IPS-18a (cell line): Measurements from ENCODE around the gene SUFU.
"Not testable (repeated sequence)": the region's sequence is repeated elsewhere in the genome, so short reads cannot be mapped to it uniquely, and the experiment has no call there.

ENCODE experiments used
- H3K27ac ChIP-seq: one replicate; pipeline ENCODE4 v1.5.1; 2013; ENCODE audit warnings: low read length
- H3K27me3 ChIP-seq: one replicate; pipeline ENCODE4 v1.6.1; 2013; ENCODE audit warnings: mild to moderate bottlenecking, low read length; ENCODE audit not compliant: control insufficient read depth, insufficient read depth
- H3K36me3 ChIP-seq: one replicate; pipeline ENCODE4 v1.6.1; 2013; ENCODE audit warnings: low read depth, low read length; ENCODE audit not compliant: control insufficient read depth
- H3K4me1 ChIP-seq: one replicate; pipeline ENCODE4 v1.6.1; 2013; ENCODE audit warnings: low read depth, low read length; ENCODE audit not compliant: control insufficient read depth
- H3K4me3 ChIP-seq: one replicate; pipeline ENCODE4 v1.5.1; 2013; ENCODE audit warnings: low read length
- H3K9ac ChIP-seq: one replicate; pipeline ENCODE4 v1.6.1; 2013; ENCODE audit warnings: mild to moderate bottlenecking, low read length, moderate library complexity
- H3K9me3 ChIP-seq: one replicate; pipeline ENCODE4 v1.6.1; 2013; ENCODE audit warnings: low read depth, low read length; ENCODE audit not compliant: control insufficient read depth

SUFU gene

DNA sequence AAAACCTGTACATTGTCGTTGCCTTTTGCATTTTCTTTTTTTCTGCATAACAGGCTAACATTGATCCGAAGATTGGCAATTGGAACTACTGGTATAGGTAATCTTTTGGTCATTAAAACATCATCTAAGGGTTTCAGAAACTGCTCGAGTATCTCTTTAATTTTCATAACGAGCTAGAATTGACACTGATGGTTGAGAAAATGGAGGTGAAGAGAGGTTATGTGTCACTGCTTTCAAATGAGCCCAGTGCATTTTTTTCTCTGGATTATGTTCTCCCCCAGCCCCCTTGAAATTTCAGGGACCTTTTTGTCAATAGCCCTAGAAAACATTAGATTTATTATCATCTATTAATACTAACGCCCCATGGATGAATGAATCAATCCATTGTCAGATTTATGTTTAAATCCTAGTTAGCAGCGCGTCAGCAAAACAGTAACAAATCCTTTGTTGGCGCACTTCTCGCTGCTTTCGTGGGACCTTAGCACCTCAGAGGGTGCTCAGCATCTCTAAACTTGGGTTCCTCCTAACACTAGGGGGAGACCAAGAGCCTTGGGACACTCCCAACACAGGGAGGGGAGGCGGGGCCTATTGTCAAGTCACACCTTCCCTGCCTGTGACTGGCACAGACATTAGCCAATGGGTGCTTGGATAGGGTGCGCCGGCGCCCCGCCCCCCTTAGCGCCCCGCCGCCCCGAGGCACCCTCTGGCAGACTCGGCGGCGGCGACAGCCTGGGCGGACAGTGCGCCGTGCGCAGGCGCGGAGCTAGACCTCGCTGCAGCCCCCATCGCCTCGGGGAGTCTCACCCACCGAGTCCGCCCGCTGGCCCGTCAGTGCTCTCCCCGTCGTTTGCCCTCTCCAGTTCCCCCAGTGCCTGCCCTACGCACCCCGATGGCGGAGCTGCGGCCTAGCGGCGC, at the start of gene SUFU:
TSS of gene SUFU (plus strand) at position 709 of the 915 bp plus-strand sequence. CDS start at position 890, 181 bp downstream.
- Histone ChIP-seq H3K4me1 (peaks cover 6% of the 10 kb centered on the region), H3K9ac (peak within 1 kb of the TSS; percentile 51), H3K27me3 (peaks cover 11% of the 10 kb centered on the region), H3K4me3 (peak within 1 kb of the TSS; percentile 89), H3K9me3 (no peaks in the 10 kb centered on the region), H3K36me3 (no peaks in the 10 kb centered on the region), H3K27ac (no peak within 1 kb of the TSS)

DNA sequence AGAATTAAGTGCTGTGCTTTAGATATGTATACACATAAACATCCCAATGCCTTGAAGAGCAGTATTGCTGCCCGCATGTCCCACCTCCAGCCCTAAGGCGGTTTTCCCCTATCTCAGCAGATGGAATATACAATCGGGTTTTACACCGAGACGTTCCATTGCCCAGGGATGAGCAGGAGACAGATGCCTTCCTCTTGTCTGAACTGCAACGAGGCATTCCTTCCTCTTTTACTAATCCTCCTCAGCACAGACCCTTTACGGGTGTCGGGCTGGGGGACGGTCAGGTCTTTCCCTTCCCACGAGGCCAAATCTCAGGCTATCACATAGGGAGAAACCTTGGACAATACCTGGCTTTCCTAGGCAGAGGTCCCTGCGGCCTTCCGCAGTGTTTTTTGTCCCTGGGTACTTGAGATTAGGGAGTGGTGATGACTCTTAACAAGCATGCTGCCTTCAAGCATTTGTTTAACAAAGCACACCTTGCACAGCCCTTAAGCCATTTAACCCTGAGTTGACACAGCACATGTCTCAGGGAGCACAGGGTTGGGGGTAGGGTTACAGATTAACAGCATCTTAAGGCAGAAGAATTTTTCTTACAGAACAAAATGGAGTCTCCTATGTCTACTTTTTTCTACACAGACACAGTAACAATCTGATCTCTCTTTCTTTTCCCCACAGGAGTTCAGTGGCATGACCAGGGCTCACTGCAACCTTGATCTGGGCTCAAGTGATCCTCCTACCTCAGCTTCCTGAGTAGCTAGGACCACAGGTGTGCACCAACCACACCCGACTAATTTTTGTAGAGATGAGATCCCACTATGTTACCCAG, 48.9 kb upstream of the SUFU start:
- H3K4me1 ChIP-seq, result peaks cover 25% of the 10 kb centered on the region
- not testable (repeated sequence) for H3K9ac ChIP-seq, H3K27me3 ChIP-seq, H3K27ac ChIP-seq, H3K4me3 ChIP-seq, H3K36me3 ChIP-seq, H3K9me3 ChIP-seq

DNA sequence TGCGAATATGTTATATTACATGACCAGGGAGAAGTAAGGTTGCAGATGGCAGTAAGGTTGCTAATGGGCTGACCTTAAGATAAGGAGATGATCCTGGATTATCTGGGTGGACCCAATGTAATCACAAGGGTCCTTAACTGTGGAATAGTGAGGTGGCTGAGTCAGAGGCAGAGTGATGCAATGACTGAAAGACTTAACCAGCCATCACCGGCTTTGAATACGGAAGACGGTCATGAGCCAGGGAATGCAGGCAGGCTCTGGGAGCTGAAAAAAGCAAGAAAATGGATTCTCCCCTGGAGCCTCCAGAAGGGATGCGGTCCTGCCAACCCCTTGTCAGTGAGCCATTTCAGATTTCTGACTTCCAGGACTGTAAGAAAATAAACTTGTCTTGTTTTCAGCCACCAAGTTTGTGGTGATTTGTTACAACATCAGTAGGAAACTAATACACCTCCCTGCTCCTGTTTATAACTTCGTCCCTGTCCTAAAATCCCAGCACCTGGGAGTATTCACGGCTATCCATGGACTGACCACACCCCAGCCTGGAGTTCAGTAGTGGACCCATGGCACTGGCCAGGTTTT, 47.8 kb upstream of the SUFU start:
- H3K9ac ChIP-seq, result no peak overlapping the region
- H3K9me3 ChIP-seq, result no peaks in the 10 kb centered on the region
- H3K27me3 ChIP-seq, result no peaks in the 10 kb centered on the region
- H3K4me3 ChIP-seq, result no peak overlapping the region
- peaks cover 4% of the 10 kb centered on the region for H3K36me3 ChIP-seq
- peak overlapping the region; percentile 26 for H3K27ac ChIP-seq
- H3K4me1 ChIP-seq, result peaks cover 29% of the 10 kb centered on the region

- no peak overlapping the region for H3K9ac ChIP-seq
- H3K36me3 ChIP-seq, result peaks cover 2% of the 10 kb centered on the region
- no peak overlapping the region for H3K4me3 ChIP-seq
- H3K4me1 ChIP-seq, result peaks cover 42% of the 10 kb centered on the region
- no peak overlapping the region for H3K27ac ChIP-seq
- H3K27me3 ChIP-seq, result peaks cover 8% of the 10 kb centered on the region
- H3K9me3 ChIP-seq, result no peaks in the 10 kb centered on the region
These were observed 46.1 kb upstream of the SUFU start for GRCh38 chr10:102457591-102458150.

DNA sequence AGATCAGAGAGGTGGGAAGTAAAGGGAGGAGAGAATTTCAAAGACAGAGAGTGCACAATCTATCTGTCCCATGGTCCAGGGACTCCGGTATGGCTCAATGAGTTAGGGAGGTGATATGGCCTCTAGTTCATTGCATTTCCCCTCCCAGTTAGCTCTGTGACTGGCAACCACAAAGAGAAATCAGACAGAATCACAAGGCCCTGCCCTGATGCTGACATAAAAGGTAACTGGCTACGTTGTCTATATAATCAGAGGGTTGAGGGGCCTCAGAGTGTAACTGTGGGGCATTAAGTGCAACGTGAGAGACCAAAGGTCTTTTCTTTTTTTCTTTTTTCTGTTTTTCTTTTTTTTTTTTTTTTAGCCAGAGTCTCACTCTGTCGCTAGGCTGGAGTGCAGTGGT, 45.1 kb upstream of the SUFU start:
- Histone ChIP-seq H3K36me3 (no peaks in the 10 kb centered on the region), H3K27me3 (peaks cover 17% of the 10 kb centered on the region), H3K9ac (no peak overlapping the region), H3K4me1 (peaks cover 46% of the 10 kb centered on the region), H3K9me3 (no peaks in the 10 kb centered on the region), H3K4me3 (no peak overlapping the region), H3K27ac (no peak overlapping the region)

- H3K9ac ChIP-seq, result peak overlapping the region; percentile 64
- H3K36me3 ChIP-seq, result no peaks in the 10 kb centered on the region
- H3K4me3 ChIP-seq, result peak overlapping the region; percentile 84
- H3K27me3 ChIP-seq, result peaks cover 18% of the 10 kb centered on the region
- H3K9me3 ChIP-seq, result no peaks in the 10 kb centered on the region
- H3K27ac ChIP-seq, result peak overlapping the region; percentile 88
- peaks cover 30% of the 10 kb centered on the region for H3K4me1 ChIP-seq
These were observed 43.0 kb upstream of the SUFU start for GRCh38 chr10:102460836-102461186.

GRCh38 chr10:102461187-102462054, 42.4 kb upstream of the SUFU start:
- H3K9ac ChIP-seq, result peak overlapping the region; percentile 64
- H3K4me3 ChIP-seq, result peak overlapping the region; percentile 84
- no peaks in the 10 kb centered on the region for H3K9me3 ChIP-seq
- no peaks in the 10 kb centered on the region for H3K36me3 ChIP-seq
- H3K27me3 ChIP-seq, result peaks cover 18% of the 10 kb centered on the region
- H3K27ac ChIP-seq, result peak overlapping the region; percentile 88
- H3K4me1 ChIP-seq, result peaks cover 26% of the 10 kb centered on the region

GRCh38 chr10:102462512-102463054, 41.2 kb upstream of the SUFU start:
- H3K4me1 ChIP-seq, result peaks cover 26% of the 10 kb centered on the region
- H3K36me3 ChIP-seq, result no peaks in the 10 kb centered on the region
- H3K9me3 ChIP-seq, result no peaks in the 10 kb centered on the region
- no peak overlapping the region for H3K9ac ChIP-seq
- no peak overlapping the region for H3K27ac ChIP-seq
- H3K27me3 ChIP-seq, result peaks cover 18% of the 10 kb centered on the region
- H3K4me3 ChIP-seq, result peak overlapping the region; percentile 84

DNA sequence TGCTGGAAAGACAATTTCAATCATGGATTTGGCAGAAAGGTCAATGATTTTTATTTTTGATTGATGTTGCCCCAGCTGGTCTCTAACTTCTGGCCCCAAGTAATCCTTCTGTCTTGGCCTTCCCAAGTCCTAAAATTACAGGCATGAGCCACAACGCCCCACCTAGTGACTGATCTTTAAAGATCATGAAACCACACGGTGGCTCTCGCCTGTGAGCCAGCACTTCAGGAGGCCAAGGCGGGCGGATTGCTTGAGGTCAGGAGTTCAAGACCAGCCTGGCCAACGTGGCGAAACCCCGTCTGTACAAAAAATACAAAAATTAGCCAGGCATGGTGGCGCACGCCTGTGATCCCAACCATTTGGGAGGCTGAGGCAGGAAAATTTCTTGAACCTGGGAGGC, 39.8 kb upstream of the SUFU start:
- H3K4me3 ChIP-seq, result no peak overlapping the region
- no peaks in the 10 kb centered on the region for H3K9me3 ChIP-seq
- H3K27ac ChIP-seq, result no peak overlapping the region
- H3K36me3 ChIP-seq, result no peaks in the 10 kb centered on the region
- H3K9ac ChIP-seq, result no peak overlapping the region
- H3K4me1 ChIP-seq, result peaks cover 26% of the 10 kb centered on the region
- peaks cover 18% of the 10 kb centered on the region for H3K27me3 ChIP-seq

- no peak overlapping the region for H3K27ac ChIP-seq
- peaks cover 18% of the 10 kb centered on the region for H3K27me3 ChIP-seq
- no peak overlapping the region for H3K9ac ChIP-seq
- H3K4me1 ChIP-seq, result peaks cover 26% of the 10 kb centered on the region
- no peaks in the 10 kb centered on the region for H3K9me3 ChIP-seq
- no peak overlapping the region for H3K4me3 ChIP-seq
- no peaks in the 10 kb centered on the region for H3K36me3 ChIP-seq
These were observed 38.3 kb upstream of the SUFU start for GRCh38 chr10:102465466-102465865.
